K562 (cell line): ENCODE data around the gene FLAD1. TPM values are rescaled to one million over a fixed set of nuclear protein-coding genes. Genes with fewer than 3 reads are reported as not detected.

Experiments
- ATF7 ChIP-seq: fragments of 450-650 bp; IDR thresholded peaks from 2 replicates; pipeline ENCODE4 v1.7.1; 2014; ENCODE audit warnings: mild to moderate bottlenecking, moderate library complexity
- CBX8 ChIP-seq: fragments of 200-600 bp; sonication (generic); IDR thresholded peaks from 2 replicates; pipeline ENCODE4 v1.6.1; 2012; ENCODE audit warnings: borderline replicate concordance, mixed run types, low read depth, mild to moderate bottlenecking, moderate library complexity, mixed read lengths, low read length, control low read depth, inconsistent platforms; ENCODE audit not compliant: poor library complexity, severe bottlenecking; ENCODE audit errors: extremely low read depth
- DIDO1 ChIP-seq: fragments of 450-650 bp; IDR thresholded peaks from 2 replicates; pipeline ENCODE4 v1.6.1; 2016; ENCODE audit warnings: low read depth, missing biosample characterization, missing genetic modification characterization
- GATAD2A ChIP-seq: fragments of 450-650 bp; IDR thresholded peaks from 2 replicates; pipeline ENCODE4 v1.6.1; 2017
- MTA1 ChIP-seq: fragments of 450-650 bp; IDR thresholded peaks from 2 replicates; pipeline ENCODE4 v1.6.1; 2017; ENCODE audit warnings: borderline replicate concordance
- NCOR1 ChIP-seq: fragments of 450-650 bp; IDR thresholded peaks from 2 replicates; pipeline ENCODE4 v1.6.1; 2016; ENCODE audit warnings: mild to moderate bottlenecking, moderate library complexity
- NRF1 ChIP-seq, 2 experiments: fragments of 450-650 bp; IDR thresholded peaks in 1 of 2; conservative IDR thresholded peaks in 1 of 2; 2 replicates each; pipeline ENCODE4 v1.6.1; 2014; ENCODE audit warnings: mild to moderate bottlenecking in 2 of 2
- SRSF1 ChIP-seq: fragments of 200-400 bp; formaldehyde crosslinking; IDR thresholded peaks from 2 replicates; pipeline ENCODE4 v1.6.1; 2017; ENCODE audit warnings: mild to moderate bottlenecking, low read depth, low read length, moderate library complexity
- TBP ChIP-seq: optimal IDR thresholded peaks from 2 replicates; pipeline ENCODE3; 2011; ENCODE audit warnings: low read depth, low read length, improper control_type of control experiment
- XRCC4 ChIP-seq: IDR thresholded peaks from one replicate; pipeline ENCODE4 v1.6.1; 2011; ENCODE audit not compliant: insufficient read depth, insufficient read length; ENCODE audit errors: extremely low read depth
- ZBED1 ChIP-seq: IDR thresholded peaks from 2 replicates; pipeline ENCODE4 v1.6.1; 2014
- ZBTB17 ChIP-seq: fragments of 450-650 bp; formaldehyde crosslinking; IDR thresholded peaks from 2 replicates; pipeline ENCODE4 v1.4.0; 2020; ENCODE audit warnings: mild to moderate bottlenecking
- ZNF316 ChIP-seq: fragments of 450-650 bp; IDR thresholded peaks from 2 replicates; pipeline ENCODE4 v1.6.1; 2016
- ZNF407 ChIP-seq: fragments of 450-650 bp; IDR thresholded peaks from 2 replicates; pipeline ENCODE4 v1.6.1; 2016; ENCODE audit warnings: low read depth
- ZNF561 ChIP-seq: fragments of 450-650 bp; formaldehyde crosslinking; conservative IDR thresholded peaks from 2 replicates; pipeline ENCODE4 v1.4.0; 2020; ENCODE audit warnings: mild to moderate bottlenecking, moderate library complexity
- ZNF76 ChIP-seq: fragments of 250-450 bp; sonication (Bioruptor Pico); IDR thresholded peaks from 2 replicates; pipeline ENCODE4 v1.4.0; 2020; ENCODE audit warnings: mild to moderate bottlenecking, moderate library complexity, borderline replicate concordance
- ZNF766 ChIP-seq: fragments of 200-800 bp; sonication (Bioruptor generic); conservative IDR thresholded peaks from 2 replicates; pipeline ENCODE4 v1.6.1; 2016; ENCODE audit warnings: missing genetic modification characterization, missing compliant biosample characterization
- polyA plus RNA-seq, 8 experiments: library from polyadenylated mRNA; depleted of rRNA in 4 of 8; stranded (reverse) in 5 of 8; unstranded in 3 of 8; fragments of >200 nt; fragmentation: Nextera tagmentation in 2 of 8; fragmentation: Illumina TruSeq in 1 of 8; extraction: Ambion mirVana in 2 of 8; extraction: Trizol in 1 of 8; gene quantifications; 2 replicates each; pipeline versions ENCODE4 v1.2.1 to v1.2.3, GENCODE V29; 2011 to 2014; ENCODE audit warnings: inconsistent platforms in 1 of 8, missing spikeins in 1 of 8
- total RNA-seq, 7 experiments: library from RNA; depleted of rRNA in 6 of 7; stranded (reverse); fragments of >200 nt in 6 of 7; fragmentation: Illumina TruSeq in 2 of 7; extraction: Trizol in 2 of 7; gene quantifications; 2 replicates each; pipeline versions ENCODE4 v1.2.1 to v1.2.3, GENCODE V29; 2011 to 2021; ENCODE audit warnings: low replicate concordance in 1 of 7
- TF ChIP-seq, protein P1 (sequence below): sonication (generic); formaldehyde crosslinking; IDR thresholded peaks from 2 replicates; pipeline ENCODE4 v1.8.0; 2022; ENCODE audit warnings: missing genetic modification reagents, mild to moderate bottlenecking, borderline replicate concordance
- TF ChIP-seq, protein P2 (sequence below): fragments of 250-450 bp; sonication (Bioruptor Pico); IDR thresholded peaks from 2 replicates; pipeline ENCODE4 v1.8.0; 2021; ENCODE audit warnings: moderate library complexity, mild to moderate bottlenecking, inconsistent platforms

The FLAD1 gene
- total and polyA plus RNA-seq, 9 of the 15 experiments (the other 6 are each of a cell fraction or from before 2014, with no cell fraction given): 24.9 to 85.8 (median 67.0) TPM

DNA sequence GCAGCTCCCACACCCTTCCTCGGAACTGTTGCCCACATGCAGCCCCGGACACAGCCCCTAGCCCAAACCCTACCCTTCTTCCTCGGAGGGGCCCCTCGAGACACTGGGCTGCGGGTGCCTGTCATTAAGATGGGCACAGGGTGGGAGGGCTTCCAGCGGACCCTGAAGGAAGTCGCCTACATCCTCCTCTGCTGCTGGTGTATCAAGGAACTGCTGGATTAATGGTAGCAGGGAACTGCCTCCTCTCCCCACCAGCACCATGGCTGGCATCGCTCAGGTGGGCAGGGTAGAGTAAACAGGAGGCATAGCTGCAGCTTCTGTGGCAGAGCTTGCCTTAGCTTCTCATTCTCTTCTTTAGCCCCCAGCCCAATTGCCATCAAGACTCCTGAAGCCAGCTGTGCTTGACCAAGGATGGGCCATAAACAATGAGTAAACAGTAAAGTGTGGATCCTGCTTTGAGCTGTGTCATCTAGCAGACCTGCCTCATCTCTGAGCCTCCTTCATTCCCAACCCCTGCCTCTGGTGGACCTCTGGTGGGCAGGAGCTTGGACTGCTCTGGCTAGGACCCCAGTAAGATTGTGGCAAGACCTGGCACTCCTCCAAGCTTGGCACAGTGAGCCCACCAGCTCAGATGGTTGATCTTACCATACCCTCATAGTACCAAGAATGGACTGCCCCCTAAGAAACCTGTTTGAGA is 10.6 kb downstream of the FLAD1 start, which contains the start of gene LENEP (continued):
- TF ChIP-seq, protein P1, sequence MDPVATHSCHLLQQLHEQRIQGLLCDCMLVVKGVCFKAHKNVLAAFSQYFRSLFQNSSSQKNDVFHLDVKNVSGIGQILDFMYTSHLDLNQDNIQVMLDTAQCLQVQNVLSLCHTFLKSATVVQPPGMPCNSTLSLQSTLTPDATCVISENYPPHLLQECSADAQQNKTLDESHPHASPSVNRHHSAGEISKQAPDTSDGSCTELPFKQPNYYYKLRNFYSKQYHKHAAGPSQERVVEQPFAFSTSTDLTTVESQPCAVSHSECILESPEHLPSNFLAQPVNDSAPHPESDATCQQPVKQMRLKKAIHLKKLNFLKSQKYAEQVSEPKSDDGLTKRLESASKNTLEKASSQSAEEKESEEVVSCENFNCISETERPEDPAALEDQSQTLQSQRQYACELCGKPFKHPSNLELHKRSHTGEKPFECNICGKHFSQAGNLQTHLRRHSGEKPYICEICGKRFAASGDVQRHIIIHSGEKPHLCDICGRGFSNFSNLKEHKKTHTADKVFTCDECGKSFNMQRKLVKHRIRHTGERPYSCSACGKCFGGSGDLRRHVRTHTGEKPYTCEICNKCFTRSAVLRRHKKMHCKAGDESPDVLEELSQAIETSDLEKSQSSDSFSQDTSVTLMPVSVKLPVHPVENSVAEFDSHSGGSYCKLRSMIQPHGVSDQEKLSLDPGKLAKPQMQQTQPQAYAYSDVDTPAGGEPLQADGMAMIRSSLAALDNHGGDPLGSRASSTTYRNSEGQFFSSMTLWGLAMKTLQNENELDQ (CRISPR knock-in tag): no peak
- no peak for TF ChIP-seq TBP
- no peak for TF ChIP-seq ATF7
- peak; percentile 53; the same call in 1 of the 2 replicates for TF ChIP-seq ZNF316
- no peak for TF ChIP-seq NRF1 (conservative IDR thresholded peaks at IDR 0.05 in 1 of 2, IDR thresholded peaks at IDR 0.05 in 1 of 2)
- no peak for TF ChIP-seq CBX8
- TF ChIP-seq, protein P2, sequence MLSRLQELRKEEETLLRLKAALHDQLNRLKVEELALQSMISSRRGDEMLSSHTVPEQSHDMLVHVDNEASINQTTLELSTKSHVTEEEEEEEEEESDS (CRISPR knock-in tag): no peak
- no peak for TF ChIP-seq NCOR1
- no peak for TF ChIP-seq ZNF76 (CRISPR knock-in tag)
- TF ChIP-seq ZNF766 (CRISPR knock-in tag): 0 out of 2 replicates have a peak, but pooled peaks have one; percentile 8
- TF ChIP-seq ZBTB17 (CRISPR knock-in tag): 0 out of 2 replicates have a peak, but pooled peaks have one; percentile 25
- TF ChIP-seq XRCC4: no peak
- no peak for TF ChIP-seq ZBED1
- TF ChIP-seq ZNF561 (CRISPR knock-in tag): no peak
- TF ChIP-seq DIDO1 (tag): no peak
- TF ChIP-seq ZNF407: no peak
- TF ChIP-seq MTA1: no peak
- TF ChIP-seq GATAD2A: 0 out of 2 replicates have a peak, but pooled peaks have one; percentile 21
- TF ChIP-seq SRSF1: no peak
